GM12875 (cell line): ENCODE measurements around the gene ZNF532.
A peak's percentile ranks its signal among the peaks of the same experiment; 100 is the strongest.

ENCODE experiments used
- H3K4me3 ChIP-seq: one replicate; pipeline ENCODE4 v1.5.1; 2011; ENCODE audit warnings: low read depth, low read length, control low read depth
- CTCF ChIP-seq: IDR thresholded peaks from 2 replicates; pipeline ENCODE4 v1.5.1; 2011; ENCODE audit warnings: low read depth, mild to moderate bottlenecking, control low read depth, inconsistent platforms, low read length, moderate library complexity, borderline replicate concordance; ENCODE audit not compliant: insufficient read depth

ZNF532 gene

DNA sequence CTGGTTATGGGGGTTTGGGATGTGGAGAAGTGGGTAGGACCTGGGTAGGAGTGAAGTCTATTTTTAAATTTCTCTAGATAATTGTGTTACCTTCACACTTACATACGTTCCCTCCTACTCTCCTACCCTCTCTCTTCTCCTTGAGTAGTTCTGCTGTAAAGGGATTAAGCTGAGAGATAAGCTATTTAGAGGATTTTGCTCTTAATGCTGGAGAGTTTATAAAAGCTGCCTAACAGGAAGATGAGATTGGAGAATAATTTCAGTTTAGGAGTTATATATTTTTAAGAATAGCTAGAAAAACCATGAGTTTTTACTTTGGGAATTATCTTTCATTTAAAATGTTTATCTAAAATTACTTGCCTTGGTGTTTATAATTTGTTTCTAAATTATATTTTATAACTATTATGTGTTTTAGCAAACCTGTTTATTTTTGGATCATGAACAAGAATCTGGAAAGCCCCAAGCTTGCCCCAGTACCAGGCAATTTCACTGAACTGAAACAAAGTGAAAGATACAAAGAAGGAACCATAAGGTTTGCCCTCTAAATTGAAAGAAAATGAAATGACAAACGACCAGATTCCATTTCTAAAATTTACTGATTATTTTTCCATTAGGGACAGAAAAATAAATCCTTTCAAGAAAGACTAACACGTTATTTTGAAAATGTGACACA lies 101.5 kb downstream of the ZNF532 start:
- TF ChIP-seq CTCF, result no peak
- H3K4me3 ChIP-seq, result no peak overlapping the region

GRCh38 chr18:58966704-58967103 lies 102.0 kb downstream of the ZNF532 start:
- TF ChIP-seq CTCF, result no peak
- H3K4me3 ChIP-seq, result no peak overlapping the region

DNA sequence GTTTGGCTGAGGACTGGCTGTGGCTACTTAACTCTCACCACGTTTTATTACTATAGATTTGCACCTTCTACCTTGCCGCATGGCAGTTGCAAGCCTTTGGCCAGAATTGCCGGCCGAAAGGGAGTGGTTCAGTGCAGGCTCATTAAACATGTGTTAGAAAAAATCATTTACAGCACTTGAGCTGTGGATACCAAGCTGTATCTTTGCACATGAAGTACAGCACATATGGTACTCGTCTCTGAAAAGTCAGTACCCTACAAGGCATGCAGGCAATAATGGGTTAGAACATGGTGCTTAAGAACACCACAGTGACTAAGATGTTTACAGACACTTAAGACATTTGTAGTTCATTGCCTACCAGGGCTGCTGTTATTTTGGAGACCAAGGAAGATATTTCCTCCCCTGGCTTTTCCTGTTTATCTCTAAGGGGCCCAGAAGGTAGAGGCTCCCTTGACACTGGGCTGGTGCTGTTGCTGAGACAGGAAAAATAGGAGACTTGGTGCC lies 103.1 kb downstream of the ZNF532 start:
- H3K4me3 ChIP-seq, result no peak overlapping the region
- TF ChIP-seq CTCF, result no peak

DNA sequence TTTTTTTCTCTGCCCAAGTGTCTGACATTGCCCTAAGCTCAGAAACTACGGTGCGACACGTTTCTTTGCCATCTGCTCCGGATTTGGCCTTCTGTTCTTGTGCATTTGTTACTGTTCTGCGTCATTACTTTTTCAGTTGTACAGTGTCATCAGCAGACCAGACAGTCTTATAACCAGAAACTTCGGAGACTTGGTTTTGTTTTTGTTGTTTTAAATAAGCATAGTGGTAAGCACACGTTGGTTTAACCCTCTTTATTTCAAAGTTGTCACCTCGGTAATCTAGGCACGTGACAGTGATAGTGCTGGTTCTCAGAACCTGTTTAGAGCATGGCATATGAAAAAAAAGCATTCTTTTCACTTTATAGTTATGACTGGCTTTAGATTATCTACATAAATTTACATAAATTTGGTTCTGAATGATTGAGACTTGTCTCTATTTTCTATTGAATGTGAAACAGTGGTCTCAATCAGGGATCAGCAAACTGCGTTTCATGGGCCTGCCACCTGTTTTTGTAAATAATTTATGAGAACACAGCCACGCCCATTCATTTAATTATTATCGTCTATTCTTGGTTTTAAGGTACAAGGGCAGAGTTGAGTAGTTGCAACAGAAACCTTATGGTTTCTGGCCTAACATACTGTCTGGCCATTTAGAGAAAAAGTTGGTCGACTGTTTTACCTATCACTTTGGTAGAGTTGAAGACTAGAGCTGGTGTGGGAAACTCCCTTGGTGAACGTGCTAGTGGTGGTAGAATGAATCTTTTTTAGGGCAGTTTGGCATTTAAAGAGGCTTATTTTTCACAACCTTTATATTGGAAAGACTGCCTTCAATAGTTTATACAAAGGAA lies 106.5 kb downstream of the ZNF532 start:
- TF ChIP-seq CTCF, result no peak
- H3K4me3 ChIP-seq, result no peak overlapping the region

- peak overlapping the region; percentile 15 for H3K4me3 ChIP-seq
- TF ChIP-seq CTCF, result no peak
Observed at GRCh38 chr18:58975296-58975695, 110.6 kb downstream of the ZNF532 start.

GRCh38 chr18:58975781-58976180 lies 111.1 kb downstream of the ZNF532 start:
- no peak for TF ChIP-seq CTCF
- H3K4me3 ChIP-seq, result no peak overlapping the region
